ENCODE results near the gene EMC9.

Gene EMC9

GRCh38 chr14:24131549-24131966 is 9.8 kb downstream of the EMC9 start:
- no peak for DNase-seq (ENCODE audit: low spot score)

- no peak for DNase-seq (ENCODE audit: low spot score)
Measured at GRCh38 chr14:24130717-24131548, 10.5 kb downstream of the EMC9 start.

GRCh38 chr14:24130380-24130716 is 11.0 kb downstream of the EMC9 start, which contains the start of gene FITM1:
Gene FITM1, plus strand, starts transcription at chr14:24130659. Its CDS starts 905 bp downstream, at chr14:24131564.
- DNase-seq (ENCODE audit: low spot score) = no peak

GRCh38 chr14:24129410-24129998 is 11.9 kb downstream of the EMC9 start:
- DNase-seq (ENCODE audit: low spot score) = no peak

GRCh38 chr14:24127673-24128072 is 13.7 kb downstream of the EMC9 start:
- no peak for DNase-seq (ENCODE audit: low spot score)

- no peak for DNase-seq (ENCODE audit: low spot score)
Measured at GRCh38 chr14:24126939-24127338, 14.5 kb downstream of the EMC9 start.

GRCh38 chr14:24123424-24124417 is 17.7 kb downstream of the EMC9 start:
- DNase-seq (ENCODE audit: low spot score) = no peak

- DNase-seq (ENCODE audit: low spot score) = no peak
Measured at GRCh38 chr14:24122898-24123297, 18.5 kb downstream of the EMC9 start.

GRCh38 chr14:24122416-24122815 is 19.0 kb downstream of the EMC9 start:
- DNase-seq (ENCODE audit: low spot score) = no peak

GRCh38 chr14:24121210-24121609 is 20.2 kb downstream of the EMC9 start:
- no peak for DNase-seq (ENCODE audit: low spot score)

GRCh38 chr14:24119691-24120090 is 21.7 kb downstream of the EMC9 start:
- no peak for DNase-seq (ENCODE audit: low spot score)

GRCh38 chr14:24117179-24117578 is 24.2 kb downstream of the EMC9 start:
- DNase-seq (ENCODE audit: low spot score) = no peak

GRCh38 chr14:24116128-24116814 is 25.1 kb downstream of the EMC9 start:
- no peak for DNase-seq (ENCODE audit: low spot score)

- no peak for DNase-seq (ENCODE audit: low spot score)
Measured at GRCh38 chr14:24115422-24116127, 25.8 kb downstream of the EMC9 start.

- DNase-seq (ENCODE audit: low spot score) = peak; percentile 100
Measured at GRCh38 chr14:24114532-24115421, 26.6 kb downstream of the EMC9 start, which contains the start of the genes DCAF11 and NRL. Gene DCAF11, plus strand, starts transcription at chr14:24114777. Its CDS starts 818 bp downstream, at chr14:24115595. Gene NRL, minus strand, starts transcription at chr14:24114949. Its CDS starts 32,101 bp downstream, at chr14:24082848.

GRCh38 chr14:24113801-24114531 is 27.4 kb downstream of the EMC9 start:
- DNase-seq (ENCODE audit: low spot score) = peak; percentile 89

- DNase-seq (ENCODE audit: low spot score) = no peak
Measured at GRCh38 chr14:24113379-24113800, 28.0 kb downstream of the EMC9 start.

- no peak for DNase-seq (ENCODE audit: low spot score)
Measured at GRCh38 chr14:24110523-24110922, 30.9 kb downstream of the EMC9 start.

- no peak for DNase-seq (ENCODE audit: low spot score)
Measured at GRCh38 chr14:24110060-24110459, 31.3 kb downstream of the EMC9 start.
